ENCODE measurements around the gene KCNK13.

KCNK13 gene

GRCh38 chr14:90132821-90133570 is 71.2 kb downstream of the KCNK13 start:
- DNase-seq (ENCODE audit: low spot score), result no peak

DNA sequence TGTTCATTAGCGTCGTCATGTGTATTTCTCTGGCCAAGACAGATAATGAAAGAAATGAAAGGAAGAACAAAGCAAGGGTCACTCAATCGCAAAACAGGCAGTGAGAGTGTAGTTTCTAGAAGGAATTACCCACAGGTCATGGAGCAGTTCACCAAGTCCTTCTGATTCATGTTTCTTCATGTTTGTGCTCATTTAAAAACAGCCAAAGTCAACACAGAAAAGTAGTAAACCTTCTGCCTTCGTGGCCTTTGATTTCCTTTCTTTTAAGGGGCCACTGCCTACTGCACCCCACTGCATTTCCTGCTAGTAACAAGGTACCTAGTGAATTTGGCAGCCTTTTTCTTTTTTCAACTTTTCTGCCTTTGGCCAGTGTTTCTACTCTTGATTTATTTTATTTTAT is 75.1 kb downstream of the KCNK13 start:
- DNase-seq (ENCODE audit: low spot score), result no peak

GRCh38 chr14:90137807-90138206 is 76.0 kb downstream of the KCNK13 start:
- DNase-seq (ENCODE audit: low spot score), result no peak

DNA sequence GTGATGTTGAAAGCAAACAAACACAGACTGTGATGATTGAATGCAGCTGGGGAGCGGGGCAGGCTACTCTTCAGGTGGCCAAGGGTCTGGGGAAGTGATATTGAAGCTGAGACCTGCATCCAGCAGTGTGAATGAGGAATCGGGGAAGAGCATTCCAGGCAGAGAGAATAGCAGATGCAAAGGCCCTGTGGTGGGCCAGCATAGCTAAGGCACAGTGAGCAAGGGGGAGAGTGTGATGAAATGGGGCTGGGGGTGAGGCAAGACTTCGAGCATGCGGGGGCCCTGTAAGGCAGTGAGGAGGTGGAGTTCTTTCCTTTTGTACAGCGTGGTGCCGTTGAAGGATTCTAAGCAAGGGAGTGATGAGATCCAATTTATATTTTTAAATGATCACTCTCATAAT is 77.4 kb downstream of the KCNK13 start:
- DNase-seq (ENCODE audit: low spot score), result no peak

- DNase-seq (ENCODE audit: low spot score), result no peak
Observed at GRCh38 chr14:90140298-90140955, 78.6 kb downstream of the KCNK13 start.

GRCh38 chr14:90140956-90141316 is 79.1 kb downstream of the KCNK13 start:
- no peak for DNase-seq (ENCODE audit: low spot score)

DNA sequence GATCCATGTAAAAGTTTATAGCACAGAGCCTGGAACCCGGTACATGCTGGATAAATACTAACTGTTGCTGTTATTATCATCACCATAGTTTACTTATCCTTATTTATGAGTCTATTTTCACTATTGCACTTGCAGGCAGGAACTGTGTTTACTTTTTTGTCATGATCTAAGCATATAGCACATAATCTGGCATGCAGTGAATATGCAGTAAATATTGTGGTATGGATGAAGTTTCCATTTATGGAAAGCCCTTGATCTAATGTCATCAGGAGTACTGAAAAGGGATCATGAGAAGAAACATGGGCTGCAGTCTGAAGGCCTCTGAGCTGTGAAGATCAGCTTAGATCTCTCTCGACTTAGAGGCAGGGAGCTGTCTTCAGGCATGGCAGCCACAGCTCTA is 91.6 kb downstream of the KCNK13 start:
- DNase-seq (ENCODE audit: low spot score), result no peak

DNA sequence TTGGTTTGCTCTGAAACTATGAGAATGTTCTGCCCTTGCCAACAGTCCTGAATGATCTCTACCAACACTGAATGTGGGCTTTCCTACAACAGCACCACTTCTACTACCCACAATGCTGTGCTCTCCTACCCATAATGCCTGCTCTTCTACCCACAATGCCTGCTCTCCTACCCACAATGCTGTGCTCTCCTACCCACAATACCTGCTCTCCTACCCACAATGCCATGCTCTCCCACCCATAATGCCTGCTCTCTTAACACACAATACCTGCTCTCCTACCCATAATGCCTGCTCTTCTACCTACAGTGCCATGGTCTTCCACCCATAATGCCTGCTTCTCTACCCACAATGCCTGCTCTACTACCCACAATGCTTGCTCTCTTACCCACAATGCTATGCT is 92.3 kb downstream of the KCNK13 start:
- no peak for DNase-seq (ENCODE audit: low spot score)

DNA sequence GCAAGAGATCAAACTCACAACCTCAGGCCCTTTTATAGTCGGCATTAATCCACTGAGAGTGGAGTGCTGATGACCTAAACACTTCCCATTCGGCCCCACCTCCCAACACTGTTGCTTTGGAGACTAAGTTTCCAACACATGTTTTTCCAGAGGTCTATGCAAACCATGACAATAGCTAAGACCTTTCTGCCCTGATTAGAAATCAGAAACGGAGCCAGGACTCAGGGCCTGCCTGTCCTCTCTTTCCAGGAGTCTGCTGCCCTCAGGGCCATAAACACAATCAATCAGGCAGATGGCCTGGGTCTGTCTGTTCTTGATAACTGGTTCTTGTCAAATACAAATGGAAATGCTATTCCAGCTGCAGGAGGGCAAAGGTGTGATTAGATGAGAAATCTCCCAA is 97.4 kb downstream of the KCNK13 start:
- no peak for DNase-seq (ENCODE audit: low spot score)

DNA sequence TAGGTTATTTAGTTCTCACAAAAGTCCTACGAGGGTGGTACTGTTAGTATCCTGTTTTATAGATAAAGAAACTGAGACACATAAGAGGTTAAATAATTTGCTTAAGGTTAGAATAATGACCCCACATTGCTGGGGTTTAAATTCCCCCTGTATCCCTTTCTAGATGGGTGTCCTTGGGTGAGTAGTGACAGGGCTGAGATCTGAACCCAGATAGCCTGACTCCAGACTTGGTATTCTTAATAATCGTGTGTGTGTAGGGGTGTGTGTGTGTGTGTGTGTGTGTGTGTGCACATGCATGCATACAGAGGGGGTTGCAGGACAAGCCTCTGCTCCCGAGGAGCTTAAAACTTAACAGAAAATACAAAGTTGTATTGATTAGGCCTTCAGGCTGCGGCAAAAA is 97.9 kb downstream of the KCNK13 start:
- DNase-seq (ENCODE audit: low spot score), result no peak

GRCh38 chr14:90161129-90161528 is 99.3 kb downstream of the KCNK13 start:
- DNase-seq (ENCODE audit: low spot score), result no peak

- no peak for DNase-seq (ENCODE audit: low spot score)
Observed at GRCh38 chr14:90168425-90169105, 106.8 kb downstream of the KCNK13 start.

- DNase-seq (ENCODE audit: low spot score), result no peak
Observed at GRCh38 chr14:90175631-90176030, 113.8 kb downstream of the KCNK13 start.

DNA sequence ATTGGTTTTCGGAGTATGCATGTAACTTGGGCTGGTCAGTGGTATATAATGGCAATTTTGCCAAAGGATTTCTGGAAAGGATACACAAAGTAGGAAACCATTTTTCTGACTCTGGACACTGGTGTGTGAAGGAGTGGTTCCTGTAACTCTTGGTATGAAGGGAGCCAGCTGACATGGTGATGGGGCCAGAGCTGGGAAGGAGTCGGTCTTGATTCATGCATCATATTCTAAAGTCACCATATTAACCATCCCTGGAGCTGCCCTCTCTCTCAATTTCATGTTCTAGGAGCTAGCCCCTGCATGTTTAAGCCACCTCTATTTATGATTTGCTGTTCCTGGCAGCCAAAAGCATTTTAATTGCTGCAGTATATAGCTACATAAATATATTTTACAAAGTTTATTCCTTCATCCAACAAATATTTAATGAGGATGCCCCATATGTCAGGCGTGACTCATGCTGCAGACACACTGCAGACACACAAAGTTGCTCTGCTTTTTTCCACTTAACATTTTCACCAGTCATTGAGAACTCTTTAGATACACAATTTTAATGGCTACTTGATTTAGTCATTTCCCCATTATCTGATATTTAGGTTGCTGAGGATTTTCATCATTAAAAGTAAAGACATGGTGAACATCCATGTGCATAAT is 115.9 kb downstream of the KCNK13 start:
- no peak for DNase-seq (ENCODE audit: low spot score)

- no peak for DNase-seq (ENCODE audit: low spot score)
Observed at GRCh38 chr14:90179357-90179756, 117.6 kb downstream of the KCNK13 start.

DNA sequence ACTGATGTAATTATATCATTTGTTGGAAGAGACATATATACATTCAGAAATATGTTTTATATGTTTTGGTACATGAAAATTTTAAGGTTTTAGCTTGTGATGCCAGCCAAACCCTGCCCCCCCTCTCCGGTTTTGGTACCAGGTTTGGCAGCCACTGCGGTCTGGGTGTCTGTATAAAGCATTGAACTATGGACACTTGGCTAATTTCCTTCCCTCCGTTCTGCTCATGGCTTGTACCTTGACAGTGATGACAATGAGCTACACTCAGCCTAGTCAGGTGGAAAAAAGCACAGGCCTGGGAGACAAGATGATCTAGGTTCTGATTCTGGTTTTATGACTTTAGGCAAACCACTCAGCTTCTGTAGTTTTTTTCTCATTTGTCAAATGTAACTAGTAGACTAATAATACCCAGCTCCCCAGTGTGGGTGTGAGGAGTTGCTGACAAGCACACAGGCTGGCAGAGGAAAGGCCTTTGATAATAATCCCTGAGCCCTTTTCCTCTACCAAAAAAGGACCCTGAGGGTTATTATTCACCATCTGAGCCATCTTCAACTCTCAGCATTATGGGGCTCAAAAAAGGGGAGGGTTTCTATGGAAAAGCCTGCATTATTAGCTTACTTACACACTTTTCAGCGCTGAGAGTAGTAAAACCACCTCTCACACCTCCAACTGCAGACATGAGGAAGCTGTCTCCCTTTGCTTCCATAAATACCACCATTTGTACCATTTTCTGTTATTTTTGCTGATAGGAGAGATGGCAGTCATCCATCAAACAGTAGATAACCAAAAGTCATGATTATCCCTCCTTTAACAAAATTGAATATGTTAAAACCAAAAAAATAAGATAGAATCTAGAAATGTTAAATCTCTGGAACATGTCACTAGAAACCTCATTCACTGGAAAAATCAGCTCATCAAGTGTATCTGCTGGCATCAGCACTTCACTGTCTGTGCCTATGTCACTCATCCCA is 118.3 kb downstream of the KCNK13 start:
- no peak for DNase-seq (ENCODE audit: low spot score)

GRCh38 chr14:90184094-90184493 is 122.3 kb downstream of the KCNK13 start:
- DNase-seq (ENCODE audit: low spot score), result no peak

DNA sequence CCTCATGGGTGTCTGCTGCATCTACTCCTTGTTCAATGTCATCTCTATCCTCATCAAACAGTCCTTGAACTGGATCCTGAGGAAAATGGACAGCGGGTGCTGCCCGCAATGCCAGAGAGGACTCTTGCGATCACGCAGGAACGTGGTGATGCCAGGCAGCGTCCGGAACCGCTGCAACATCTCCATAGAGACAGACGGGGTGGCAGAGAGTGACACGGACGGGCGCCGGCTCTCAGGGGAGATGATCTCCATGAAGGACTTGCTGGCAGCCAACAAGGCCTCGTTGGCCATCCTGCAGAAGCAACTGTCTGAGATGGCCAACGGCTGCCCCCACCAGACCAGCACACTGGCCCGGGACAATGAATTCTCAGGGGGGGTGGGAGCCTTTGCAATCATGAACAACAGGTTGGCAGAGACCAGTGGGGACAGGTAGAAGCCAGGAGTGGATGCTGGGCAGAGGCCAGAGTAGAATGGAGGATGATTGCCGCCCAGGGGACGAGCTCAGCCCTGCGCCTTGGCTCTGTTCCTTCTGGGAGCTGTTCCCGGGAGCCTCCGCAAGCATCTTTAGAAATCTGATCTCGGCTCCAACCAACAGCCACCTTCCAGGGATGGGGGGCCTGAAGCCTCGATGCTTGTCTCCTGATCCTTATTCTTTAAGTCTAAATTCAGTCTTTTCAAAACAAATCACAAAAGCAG is 122.9 kb downstream of the KCNK13 start:
- no peak for DNase-seq (ENCODE audit: low spot score)

- DNase-seq (ENCODE audit: low spot score), result no peak
Observed at GRCh38 chr14:90188588-90188987, 126.8 kb downstream of the KCNK13 start.

GRCh38 chr14:90191154-90191553 is 129.4 kb downstream of the KCNK13 start:
- DNase-seq (ENCODE audit: low spot score), result no peak

- no peak for DNase-seq (ENCODE audit: low spot score)
Observed at GRCh38 chr14:90191585-90191984, 129.8 kb downstream of the KCNK13 start.
